Midbrain (tissue), 1 donor: ENCODE results near the gene SLC25A20.
"Not testable (repeated sequence)": the region's sequence is repeated elsewhere in the genome, so short reads cannot be mapped to it uniquely, and the experiment has no call there.

ENCODE experiments used
- DNase-seq: peaks from one replicate; lab custom pipeline; 2025; lab: John Stamatoyannopoulos, UW

SLC25A20 gene, protein sequence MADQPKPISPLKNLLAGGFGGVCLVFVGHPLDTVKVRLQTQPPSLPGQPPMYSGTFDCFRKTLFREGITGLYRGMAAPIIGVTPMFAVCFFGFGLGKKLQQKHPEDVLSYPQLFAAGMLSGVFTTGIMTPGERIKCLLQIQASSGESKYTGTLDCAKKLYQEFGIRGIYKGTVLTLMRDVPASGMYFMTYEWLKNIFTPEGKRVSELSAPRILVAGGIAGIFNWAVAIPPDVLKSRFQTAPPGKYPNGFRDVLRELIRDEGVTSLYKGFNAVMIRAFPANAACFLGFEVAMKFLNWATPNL

GRCh38 chr3:48898383-48899234 lies at the start of gene SLC25A20:
SLC25A20 (minus strand) TSS chr3:48898882; CDS start chr3:48898794, 88 bp downstream.
- DNase-seq = peak; percentile 82

GRCh38 chr3:48945891-48946549 lies 47.3 kb upstream of the SLC25A20 start:
- DNase-seq = no peak

DNA sequence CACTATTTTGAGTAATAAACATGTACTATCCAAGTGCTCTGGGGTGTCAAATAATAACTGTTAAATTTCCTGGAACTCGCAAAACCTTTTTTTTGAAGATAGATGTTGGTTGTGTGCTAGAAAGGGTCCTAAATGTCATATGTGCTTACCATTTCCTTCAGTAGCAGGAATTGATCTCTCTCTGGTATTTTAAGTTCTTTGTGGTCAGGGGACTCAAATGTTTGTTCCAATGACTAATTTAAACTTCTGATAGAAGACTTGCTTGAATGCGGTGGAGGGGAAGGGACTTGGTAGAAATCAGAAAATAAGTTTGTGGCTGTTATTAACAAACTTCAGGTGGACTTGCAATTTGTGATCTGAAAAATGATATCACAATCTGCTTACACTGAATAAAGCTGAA lies 46.8 kb upstream of the SLC25A20 start:
- DNase-seq = no peak

DNA sequence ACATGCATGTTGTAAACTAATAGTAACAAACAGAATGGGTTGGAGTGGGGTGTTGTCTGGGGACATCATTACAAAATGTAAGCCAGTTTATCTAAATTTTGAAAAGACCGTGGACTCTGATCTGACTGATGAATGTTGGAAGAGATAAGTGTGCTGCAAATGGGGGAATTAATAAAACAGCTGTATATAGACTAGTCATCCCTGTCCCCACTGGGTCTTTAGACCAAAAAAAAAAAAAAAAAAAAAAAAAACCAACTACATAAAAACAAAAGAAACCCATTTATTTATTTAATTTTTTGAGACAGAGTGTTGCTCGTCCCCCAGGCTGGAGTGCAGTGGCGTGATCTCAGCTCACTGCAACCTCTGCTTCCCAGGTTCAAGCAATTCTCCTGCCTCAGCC lies 40.0 kb upstream of the SLC25A20 start:
- no peak for DNase-seq

GRCh38 chr3:48938156-48938555 lies 39.5 kb upstream of the SLC25A20 start:
- no peak for DNase-seq

DNA sequence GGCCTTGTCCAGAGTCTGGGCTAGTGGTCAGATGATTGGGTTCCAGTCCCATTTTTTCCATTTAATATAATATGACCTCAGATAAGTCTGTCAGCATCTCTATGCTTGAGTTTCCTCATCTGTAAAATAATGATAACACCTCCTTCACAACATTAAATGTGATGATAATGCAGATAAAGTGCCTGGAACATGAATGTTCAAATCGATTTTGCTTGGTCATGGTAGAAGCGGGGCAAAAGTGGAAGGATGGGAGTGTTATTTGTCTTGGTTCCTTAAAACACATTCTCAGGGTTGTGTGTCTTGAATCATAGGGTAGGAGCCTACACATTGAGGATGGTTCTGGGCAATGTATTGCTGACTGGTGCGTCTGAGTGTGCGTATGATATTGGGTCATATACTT lies 36.8 kb upstream of the SLC25A20 start:
- DNase-seq = no peak

- no peak for DNase-seq
These were observed 35.8 kb upstream of the SLC25A20 start for GRCh38 chr3:48934333-48934991.

DNA sequence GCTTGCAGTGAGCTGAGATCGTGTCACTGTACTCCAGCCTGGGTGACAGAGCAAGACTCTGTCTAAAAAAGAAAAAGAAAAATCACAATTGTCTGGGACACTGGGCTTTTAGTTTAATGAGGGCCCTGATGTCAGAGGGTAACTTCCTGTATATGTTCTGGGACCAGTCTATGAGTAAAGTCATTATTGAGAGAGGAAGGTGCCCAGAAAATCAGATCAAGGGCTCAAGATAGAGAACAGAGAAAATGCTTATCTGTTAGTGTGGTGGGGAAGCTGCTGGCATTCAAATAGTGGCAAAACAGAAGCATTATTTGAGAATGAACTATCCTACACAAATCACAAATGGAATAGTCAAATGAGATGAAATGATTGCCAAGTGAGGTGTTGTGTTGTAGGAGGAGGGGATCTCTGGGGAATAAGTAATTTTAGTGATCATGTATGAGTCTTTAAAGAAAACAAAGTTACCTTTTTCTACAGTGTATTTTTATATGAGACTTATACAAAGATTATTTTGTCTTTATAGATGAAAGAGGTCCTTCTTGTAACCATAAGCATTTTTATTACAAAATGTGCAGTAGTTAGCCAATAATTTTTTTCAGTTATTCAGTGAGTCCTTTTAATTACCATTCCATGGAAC lies 33.4 kb upstream of the SLC25A20 start:
- no peak for DNase-seq

DNA sequence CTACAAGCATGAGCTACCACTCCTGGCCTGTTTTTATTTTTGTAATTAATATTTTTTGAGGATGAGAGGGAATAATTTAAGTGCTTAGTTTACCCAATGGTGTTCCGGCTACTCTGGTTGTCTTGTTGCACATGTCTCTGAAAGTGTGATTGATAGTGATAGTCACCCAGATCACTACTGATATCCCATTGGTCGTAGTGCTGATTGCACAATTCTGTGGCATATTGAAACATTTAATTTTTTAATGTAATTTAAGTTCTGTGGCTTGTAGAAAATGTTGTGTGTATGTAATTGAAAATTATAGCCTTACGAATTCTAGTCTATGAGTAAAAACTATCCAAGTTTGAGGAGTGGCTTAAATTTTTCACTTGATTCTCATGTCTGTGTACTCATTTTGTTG lies 31.9 kb upstream of the SLC25A20 start:
- no peak for DNase-seq

DNA sequence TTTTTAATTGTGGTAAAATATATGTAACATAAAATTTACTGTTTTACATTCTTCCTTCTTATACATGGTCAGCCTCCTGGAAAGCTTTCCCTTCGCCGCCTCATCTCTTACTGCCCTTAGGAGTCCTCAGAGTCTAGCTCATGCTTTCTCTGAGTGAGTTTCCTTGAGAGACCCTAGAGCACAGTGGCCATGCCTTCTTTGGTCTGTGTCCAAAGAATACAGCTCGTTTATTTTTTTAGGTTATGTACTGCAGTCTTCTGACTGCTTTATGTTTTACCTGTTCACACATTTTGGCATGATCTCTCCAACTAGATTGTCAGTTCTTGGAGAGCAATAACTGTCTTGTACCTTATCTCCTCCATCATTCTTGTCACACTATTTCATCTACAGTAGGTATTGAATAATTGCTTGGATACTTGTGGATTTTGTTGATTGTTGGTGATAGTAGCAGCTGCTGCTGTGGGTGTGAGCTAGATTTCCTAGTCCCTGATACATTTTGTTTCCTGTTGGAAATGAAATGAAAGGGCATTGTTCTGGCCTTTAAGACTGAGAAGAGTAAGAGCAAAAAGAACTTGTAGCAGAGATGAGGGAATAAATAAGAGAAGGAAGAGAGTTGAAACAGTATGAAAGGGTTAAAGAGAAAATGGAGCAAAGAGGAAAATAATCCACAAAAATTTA lies 30.8 kb upstream of the SLC25A20 start:
- DNase-seq = no peak

DNA sequence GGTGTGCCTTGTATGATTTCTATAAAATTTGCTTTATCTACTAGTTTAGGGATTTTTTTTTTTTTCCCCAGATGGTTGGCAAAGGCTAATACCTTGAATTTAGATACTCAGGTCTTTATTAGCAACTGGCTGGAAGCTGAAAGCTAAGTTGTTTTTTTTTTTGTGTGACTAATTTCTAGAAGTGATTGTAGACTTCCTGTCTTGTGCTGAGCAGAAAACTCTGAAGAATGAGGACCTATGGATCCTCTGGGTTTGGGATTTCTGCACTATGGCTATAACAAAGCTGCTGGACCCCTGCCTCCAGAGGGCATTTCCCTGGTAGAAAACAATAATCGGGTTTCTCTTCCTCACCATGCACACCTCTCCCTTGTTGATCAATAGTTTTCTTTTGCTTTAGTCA lies 30.0 kb upstream of the SLC25A20 start:
- DNase-seq = no peak

DNA sequence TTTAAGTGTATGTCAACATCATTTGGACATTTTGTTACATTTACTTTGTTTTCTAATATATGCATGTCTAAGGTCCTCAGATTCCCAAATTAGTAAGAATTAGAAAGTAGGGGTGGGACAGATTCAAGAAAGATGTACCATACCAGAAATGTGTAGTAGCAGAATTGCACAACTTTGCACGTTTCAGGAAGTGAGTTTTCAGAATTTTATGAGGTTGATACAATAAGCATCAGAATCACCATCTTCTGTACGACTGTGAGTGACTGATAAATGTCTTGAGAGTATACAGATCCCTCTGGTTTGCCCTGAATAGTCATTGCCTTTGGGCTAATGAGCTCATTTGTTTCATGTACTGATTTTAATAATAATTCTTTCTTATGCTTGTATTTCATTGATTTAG lies 29.2 kb upstream of the SLC25A20 start:
- no peak for DNase-seq

DNA sequence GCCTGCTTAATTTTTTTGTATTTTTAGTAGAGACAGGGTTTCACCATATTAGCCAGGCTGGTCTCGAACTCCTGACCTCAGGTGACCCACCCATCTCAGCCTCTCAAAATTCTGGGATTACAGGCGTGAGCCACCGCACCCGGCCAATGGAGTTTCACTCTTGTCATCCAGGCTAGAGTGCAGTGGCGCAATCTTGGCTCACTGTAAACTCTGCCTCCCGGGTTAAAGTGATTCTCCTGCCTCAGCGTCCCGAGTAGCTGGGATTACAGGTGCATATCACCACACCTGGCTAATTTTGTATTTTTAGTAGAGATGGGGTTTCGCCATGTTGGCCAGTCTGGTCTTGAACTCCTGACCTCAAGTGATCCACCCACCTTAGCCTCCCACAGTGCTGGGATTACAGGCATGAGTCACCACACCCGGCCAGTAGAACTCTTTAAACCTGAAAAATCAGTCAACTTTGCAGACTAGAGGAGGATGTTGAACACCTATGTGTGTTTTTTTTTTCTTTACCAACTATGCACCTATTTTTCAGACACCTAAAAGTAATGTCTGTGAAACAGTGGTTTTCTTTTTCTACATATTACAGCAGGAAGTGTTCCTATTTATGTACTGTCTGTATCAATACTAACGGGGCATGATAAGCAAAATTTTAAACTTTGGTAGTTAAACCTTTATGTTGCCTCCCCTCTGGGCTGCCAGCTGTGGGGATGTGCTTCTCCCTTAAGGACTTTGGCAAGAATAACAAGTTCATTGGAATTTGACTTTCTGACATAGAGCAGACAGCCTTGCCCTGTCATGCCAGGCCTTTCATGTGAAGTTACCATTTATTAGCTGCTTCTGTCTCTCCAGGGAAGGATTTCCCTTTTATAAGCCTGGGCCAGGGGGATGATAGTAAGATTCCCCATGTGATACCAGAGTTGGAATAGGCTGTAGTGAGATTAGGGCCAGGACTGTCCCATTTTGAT lies 28.0 kb upstream of the SLC25A20 start:
- DNase-seq = no peak

- peak; percentile 56 for DNase-seq
These were observed 20.8 kb upstream of the SLC25A20 start for GRCh38 chr3:48919215-48920138.

- peak; percentile 94 for DNase-seq
These were observed 19.9 kb upstream of the SLC25A20 start, which contains the start of gene ARIH2 for GRCh38 chr3:48918388-48919214. ARIH2 (plus strand) TSS chr3:48918842; CDS start chr3:48927559, 8,717 bp downstream.

GRCh38 chr3:48915296-48915695 lies 16.6 kb upstream of the SLC25A20 start:
- no peak for DNase-seq

- not testable (repeated sequence) for DNase-seq
These were observed 8.3 kb upstream of the SLC25A20 start for GRCh38 chr3:48907026-48907425.

GRCh38 chr3:48899273-48899672 lies 591 bp upstream of the SLC25A20 start:
- no peak for DNase-seq
